IPS-18c (cell line): ENCODE results near the gene SH3BP1.

ENCODE experiments used
- H3K4me3 ChIP-seq: 2 replicates; pipeline ENCODE4 v1.7.0; 2013; ENCODE audit warnings: low read depth, mild to moderate bottlenecking, low read length, moderate library complexity; ENCODE audit not compliant: insufficient read depth
- H3K9me3 ChIP-seq: one replicate; pipeline ENCODE4 v1.6.1; 2013; ENCODE audit warnings: mild to moderate bottlenecking, low read length, moderate library complexity; ENCODE audit not compliant: control insufficient read depth, insufficient read depth

Gene SH3BP1

GRCh38 chr22:37664249-37665101 is 25.0 kb downstream of the SH3BP1 start:
- H3K9me3 ChIP-seq: no peaks in the 10 kb centered on the region

GRCh38 chr22:37665487-37665886 is 26.0 kb downstream of the SH3BP1 start:
- Histone ChIP-seq H3K4me3 (no peak overlapping the region), H3K9me3 (no peaks in the 10 kb centered on the region)

More at GRCh38 chr22:37664249-37665101, 25.0 kb downstream of the SH3BP1 start:
- no peak overlapping the region for H3K4me3 ChIP-seq

- Histone ChIP-seq H3K9me3 (no peaks in the 10 kb centered on the region), H3K4me3 (no peak overlapping the region)
Observed at GRCh38 chr22:37669586-37669985, 30.1 kb downstream of the SH3BP1 start.

- Histone ChIP-seq H3K4me3 (no peak overlapping the region), H3K9me3 (no peaks in the 10 kb centered on the region)
Observed at GRCh38 chr22:37672206-37672919, 32.9 kb downstream of the SH3BP1 start.

- Histone ChIP-seq H3K4me3 (no peak overlapping the region), H3K9me3 (no peaks in the 10 kb centered on the region)
Observed at GRCh38 chr22:37672920-37673455, 33.5 kb downstream of the SH3BP1 start.

GRCh38 chr22:37674248-37674647 is 34.8 kb downstream of the SH3BP1 start:
- no peaks in the 10 kb centered on the region for H3K9me3 ChIP-seq
- no peak overlapping the region for H3K4me3 ChIP-seq

- H3K9me3 ChIP-seq: no peaks in the 10 kb centered on the region
- H3K4me3 ChIP-seq: peak within 1 kb of the TSS; percentile 46
Observed at GRCh38 chr22:37674951-37675929, 35.8 kb downstream of the SH3BP1 start, which contains the start of gene LGALS1. TSS of gene LGALS1 (plus strand) at chr22:37675636. CDS start at chr22:37675703, 67 bp downstream.

GRCh38 chr22:37675930-37676735 is 36.7 kb downstream of the SH3BP1 start:
- no peaks in the 10 kb centered on the region for H3K9me3 ChIP-seq
- H3K4me3 ChIP-seq: peak overlapping the region; percentile 46

GRCh38 chr22:37676736-37677492 is 37.4 kb downstream of the SH3BP1 start:
- no peaks in the 10 kb centered on the region for H3K9me3 ChIP-seq
- peak overlapping the region; percentile 46 for H3K4me3 ChIP-seq

GRCh38 chr22:37677493-37677974 is 38.1 kb downstream of the SH3BP1 start:
- peak overlapping the region; percentile 46; the same call in 1 of the 2 replicates for H3K4me3 ChIP-seq
- H3K9me3 ChIP-seq: no peaks in the 10 kb centered on the region

GRCh38 chr22:37678372-37678771 is 38.9 kb downstream of the SH3BP1 start:
- Histone ChIP-seq H3K9me3 (no peaks in the 10 kb centered on the region), H3K4me3 (no peak overlapping the region)

- Histone ChIP-seq H3K9me3 (no peaks in the 10 kb centered on the region), H3K4me3 (no peak overlapping the region)
Observed at GRCh38 chr22:37679670-37680069, 40.2 kb downstream of the SH3BP1 start.

- Histone ChIP-seq H3K4me3 (no peak overlapping the region), H3K9me3 (no peaks in the 10 kb centered on the region)
Observed at GRCh38 chr22:37680191-37680851, 40.9 kb downstream of the SH3BP1 start.

- H3K9me3 ChIP-seq: no peaks in the 10 kb centered on the region
- no peak overlapping the region for H3K4me3 ChIP-seq
Observed at GRCh38 chr22:37681001-37681424, 41.5 kb downstream of the SH3BP1 start.

GRCh38 chr22:37681556-37682049 is 42.1 kb downstream of the SH3BP1 start:
- H3K4me3 ChIP-seq: no peak overlapping the region
- H3K9me3 ChIP-seq: no peaks in the 10 kb centered on the region
